ENCODE data around the gene MEGF11. TPM values are rescaled to one million over a fixed set of nuclear protein-coding genes. Genes with fewer than 3 reads are reported as not detected.

The MEGF11 gene
- total RNA-seq, 6 experiments from 2014 or later: not detected

DNA sequence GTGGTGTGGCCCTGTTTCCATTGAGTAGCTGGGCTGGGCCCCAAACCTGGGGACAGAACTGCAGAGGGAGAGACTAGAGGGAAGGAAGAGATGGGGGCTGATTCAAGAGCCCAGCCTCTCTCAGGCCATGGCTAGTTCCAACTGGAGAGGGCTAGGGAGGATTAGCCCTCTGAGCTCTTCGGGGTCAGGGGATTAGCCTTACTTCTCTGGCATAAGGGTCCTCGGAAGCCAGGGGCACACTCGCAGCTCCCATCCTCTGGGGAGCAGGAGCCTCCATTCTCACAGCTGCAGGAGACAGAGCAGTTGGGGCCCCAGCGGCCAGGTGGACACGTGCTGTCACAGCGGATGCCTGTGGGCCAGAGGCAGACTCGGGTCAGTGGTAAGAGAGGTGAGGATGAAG lies 330.9 kb downstream of the MEGF11 start:
- TF ChIP-seq, protein P1, sequence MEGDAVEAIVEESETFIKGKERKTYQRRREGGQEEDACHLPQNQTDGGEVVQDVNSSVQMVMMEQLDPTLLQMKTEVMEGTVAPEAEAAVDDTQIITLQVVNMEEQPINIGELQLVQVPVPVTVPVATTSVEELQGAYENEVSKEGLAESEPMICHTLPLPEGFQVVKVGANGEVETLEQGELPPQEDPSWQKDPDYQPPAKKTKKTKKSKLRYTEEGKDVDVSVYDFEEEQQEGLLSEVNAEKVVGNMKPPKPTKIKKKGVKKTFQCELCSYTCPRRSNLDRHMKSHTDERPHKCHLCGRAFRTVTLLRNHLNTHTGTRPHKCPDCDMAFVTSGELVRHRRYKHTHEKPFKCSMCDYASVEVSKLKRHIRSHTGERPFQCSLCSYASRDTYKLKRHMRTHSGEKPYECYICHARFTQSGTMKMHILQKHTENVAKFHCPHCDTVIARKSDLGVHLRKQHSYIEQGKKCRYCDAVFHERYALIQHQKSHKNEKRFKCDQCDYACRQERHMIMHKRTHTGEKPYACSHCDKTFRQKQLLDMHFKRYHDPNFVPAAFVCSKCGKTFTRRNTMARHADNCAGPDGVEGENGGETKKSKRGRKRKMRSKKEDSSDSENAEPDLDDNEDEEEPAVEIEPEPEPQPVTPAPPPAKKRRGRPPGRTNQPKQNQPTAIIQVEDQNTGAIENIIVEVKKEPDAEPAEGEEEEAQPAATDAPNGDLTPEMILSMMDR (IDR thresholded peaks at IDR 0.05): no peak
- H3K4me1 Mint-ChIP-seq (ENCODE audit: low read depth): no peaks in the 10 kb centered on the region
- no peak overlapping the region for H3K4me3 Mint-ChIP-seq
- no peak overlapping the region for H3K27ac Mint-ChIP-seq
- no peaks in the 10 kb centered on the region for H3K9me3 Mint-ChIP-seq
- no peaks in the 10 kb centered on the region for H3K36me3 Mint-ChIP-seq (ENCODE audit: low read depth)
- no peak for DNase-seq
- H3K27me3 Mint-ChIP-seq (ENCODE audit: insufficient read depth): peaks cover 2% of the 10 kb centered on the region

DNA sequence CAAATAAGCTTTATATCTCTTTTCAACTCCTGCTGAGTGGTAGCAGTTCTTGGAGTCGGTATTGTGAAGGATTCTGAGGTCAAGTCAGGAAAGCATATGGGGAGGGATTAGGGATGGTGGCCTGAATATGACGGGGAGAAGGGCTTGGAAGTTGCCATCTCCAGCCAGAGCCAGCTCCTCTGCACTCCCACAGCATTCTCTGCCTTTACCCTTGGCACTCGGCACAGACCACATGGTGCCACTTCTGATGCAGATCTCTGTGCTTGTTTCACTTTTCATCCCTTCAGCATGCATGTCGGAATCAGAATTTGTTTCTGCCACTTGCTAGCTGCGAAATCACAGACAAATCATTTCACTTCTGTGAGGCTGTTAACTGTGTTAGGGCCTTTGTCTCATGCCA lies 331.8 kb downstream of the MEGF11 start:
- Mint-ChIP-seq H3K27ac (no peak overlapping the region), H3K4me3 (no peak overlapping the region), H3K27me3 (ENCODE audit: insufficient read depth) (peaks cover 2% of the 10 kb centered on the region), H3K9me3 (no peaks in the 10 kb centered on the region), H3K36me3 (ENCODE audit: low read depth) (no peaks in the 10 kb centered on the region), H3K4me1 (ENCODE audit: low read depth) (0 out of 2 replicates have a peak, but pooled peaks cover 2% of the 10 kb centered on the region)
- TF ChIP-seq, protein P1 (IDR thresholded peaks at IDR 0.05): no peak
- no peak for DNase-seq

DNA sequence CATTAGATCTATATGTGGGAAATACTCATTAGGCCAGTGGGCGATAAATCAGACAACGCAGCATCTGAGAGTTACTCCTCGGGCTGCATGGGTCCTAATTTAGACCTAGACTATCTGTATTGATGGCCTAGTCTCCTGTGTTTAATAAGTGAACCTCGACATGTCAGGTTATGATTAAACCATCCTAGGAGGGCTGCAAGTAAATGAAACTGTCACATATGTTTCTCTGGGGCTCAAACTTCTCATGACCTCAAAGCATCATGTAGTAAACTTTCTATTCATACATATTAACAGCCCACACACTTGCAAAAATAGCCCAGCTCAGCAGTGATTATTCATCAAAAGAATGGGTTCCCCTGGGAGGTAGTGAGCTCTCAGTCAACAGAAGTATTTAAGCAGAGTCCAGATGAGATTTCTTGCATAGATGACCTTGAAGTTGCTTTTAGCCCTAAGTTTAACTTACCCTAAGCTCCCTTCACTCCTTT lies 332.7 kb downstream of the MEGF11 start:
- H3K36me3 Mint-ChIP-seq (ENCODE audit: low read depth): no peaks in the 10 kb centered on the region
- H3K27me3 Mint-ChIP-seq (ENCODE audit: insufficient read depth): peaks cover 2% of the 10 kb centered on the region

DNA sequence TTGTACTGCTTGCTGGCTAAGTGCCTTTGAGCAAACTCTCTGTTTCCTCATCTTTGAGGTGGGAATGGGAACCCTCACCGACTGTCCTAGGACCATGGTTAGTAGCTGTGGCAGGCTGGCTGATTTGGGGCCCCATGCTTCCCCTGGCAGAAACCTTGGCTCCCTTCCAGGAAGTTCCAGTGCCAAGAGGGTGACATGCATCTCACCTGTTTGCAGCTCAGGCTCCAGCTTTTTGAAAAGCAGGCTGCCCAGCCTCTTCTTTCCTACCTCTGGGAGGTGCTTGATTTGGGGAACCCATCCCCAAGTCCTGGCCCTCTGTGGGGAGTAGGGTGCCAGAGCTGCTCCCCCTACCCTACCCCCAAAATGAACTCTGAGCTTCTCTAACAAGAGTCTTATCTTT lies 333.4 kb downstream of the MEGF11 start:
- Mint-ChIP-seq H3K36me3 (ENCODE audit: low read depth) (no peaks in the 10 kb centered on the region), H3K27ac (no peak overlapping the region), H3K9me3 (no peaks in the 10 kb centered on the region), H3K27me3 (ENCODE audit: insufficient read depth) (peaks cover 2% of the 10 kb centered on the region), H3K4me1 (ENCODE audit: low read depth) (0 out of 2 replicates have a peak, but pooled peaks cover 8% of the 10 kb centered on the region), H3K4me3 (no peak overlapping the region)
- no peak for DNase-seq
- TF ChIP-seq, protein P1 (IDR thresholded peaks at IDR 0.05): no peak

More for the DNA sequence above, 332.7 kb downstream of the MEGF11 start:
- no peak overlapping the region for H3K4me3 Mint-ChIP-seq
- no peaks in the 10 kb centered on the region for H3K9me3 Mint-ChIP-seq
- H3K27ac Mint-ChIP-seq: no peak overlapping the region
- TF ChIP-seq, protein P1 (IDR thresholded peaks at IDR 0.05): no peak
- no peak for DNase-seq
- H3K4me1 Mint-ChIP-seq (ENCODE audit: low read depth): 0 out of 2 replicates have a peak, but pooled peaks cover 8% of the 10 kb centered on the region

DNA sequence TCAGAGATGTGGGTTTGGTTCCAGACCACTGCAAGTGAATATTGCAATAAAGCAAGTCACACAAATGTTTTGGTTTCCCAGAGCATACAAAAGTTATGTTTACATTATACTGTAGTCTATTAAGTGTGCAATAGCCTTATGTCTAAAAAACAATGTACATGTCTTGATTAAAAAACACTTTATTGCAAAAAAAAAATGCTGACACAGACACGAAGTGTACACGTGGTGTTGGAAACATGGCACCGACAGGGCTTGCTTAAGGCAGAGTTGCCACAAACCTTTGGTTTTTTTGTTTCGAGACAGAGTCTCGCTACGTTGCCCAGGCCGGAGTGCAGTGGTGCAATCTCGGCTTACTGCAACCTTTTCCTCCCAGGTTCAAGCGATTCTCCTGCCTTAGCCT lies 334.2 kb downstream of the MEGF11 start:
- no peak for DNase-seq
- peaks cover 2% of the 10 kb centered on the region for H3K27me3 Mint-ChIP-seq (ENCODE audit: insufficient read depth)
- H3K4me1 Mint-ChIP-seq (ENCODE audit: low read depth): 0 out of 2 replicates have a peak, but pooled peaks cover 8% of the 10 kb centered on the region
- H3K4me3 Mint-ChIP-seq: no peak overlapping the region
- H3K9me3 Mint-ChIP-seq: no peaks in the 10 kb centered on the region
- H3K36me3 Mint-ChIP-seq (ENCODE audit: low read depth): no peaks in the 10 kb centered on the region
- TF ChIP-seq, protein P1 (IDR thresholded peaks at IDR 0.05): no peak
- no peak overlapping the region for H3K27ac Mint-ChIP-seq

All from HFFc6 (cell line).